Astrocyte (in vitro differentiated cells and primary cell): Measurements from ENCODE around the gene DAD1.

Source experiments
- EZH2 ChIP-seq: IDR thresholded peaks from 2 replicates; pipeline ENCODE4 v1.6.1; 2012; ENCODE audit warnings: mild to moderate bottlenecking, low read length, inconsistent platforms; ENCODE audit not compliant: insufficient read depth
- TF ChIP-seq, protein P1 (sequence below): IDR thresholded peaks from 2 replicates; pipeline ENCODE4 v1.5.1; 2011; ENCODE audit warnings: low read depth, mild to moderate bottlenecking, inconsistent platforms, low read length, moderate library complexity; ENCODE audit not compliant: insufficient read depth

DNA sequence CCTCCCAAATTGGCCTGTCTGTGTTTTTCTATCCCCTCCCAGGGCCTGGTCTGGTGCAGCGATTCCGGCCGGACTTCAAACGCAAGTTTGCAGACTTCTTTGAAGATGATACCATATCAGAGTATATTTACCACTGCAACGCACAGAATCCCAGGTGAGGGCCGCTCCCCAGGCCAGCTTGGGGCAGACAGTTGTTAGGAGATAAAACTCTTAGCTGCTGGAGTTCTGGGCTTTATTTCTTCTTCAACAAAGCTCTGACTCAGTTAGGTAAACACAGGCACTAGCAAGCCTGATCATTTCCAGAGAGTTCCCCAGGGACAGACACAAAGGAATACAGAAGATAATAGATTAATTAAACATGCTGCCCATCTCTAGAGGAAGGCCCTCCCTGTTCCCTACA lies 17.4 kb upstream of the DAD1 start:
- TF ChIP-seq, protein P1, sequence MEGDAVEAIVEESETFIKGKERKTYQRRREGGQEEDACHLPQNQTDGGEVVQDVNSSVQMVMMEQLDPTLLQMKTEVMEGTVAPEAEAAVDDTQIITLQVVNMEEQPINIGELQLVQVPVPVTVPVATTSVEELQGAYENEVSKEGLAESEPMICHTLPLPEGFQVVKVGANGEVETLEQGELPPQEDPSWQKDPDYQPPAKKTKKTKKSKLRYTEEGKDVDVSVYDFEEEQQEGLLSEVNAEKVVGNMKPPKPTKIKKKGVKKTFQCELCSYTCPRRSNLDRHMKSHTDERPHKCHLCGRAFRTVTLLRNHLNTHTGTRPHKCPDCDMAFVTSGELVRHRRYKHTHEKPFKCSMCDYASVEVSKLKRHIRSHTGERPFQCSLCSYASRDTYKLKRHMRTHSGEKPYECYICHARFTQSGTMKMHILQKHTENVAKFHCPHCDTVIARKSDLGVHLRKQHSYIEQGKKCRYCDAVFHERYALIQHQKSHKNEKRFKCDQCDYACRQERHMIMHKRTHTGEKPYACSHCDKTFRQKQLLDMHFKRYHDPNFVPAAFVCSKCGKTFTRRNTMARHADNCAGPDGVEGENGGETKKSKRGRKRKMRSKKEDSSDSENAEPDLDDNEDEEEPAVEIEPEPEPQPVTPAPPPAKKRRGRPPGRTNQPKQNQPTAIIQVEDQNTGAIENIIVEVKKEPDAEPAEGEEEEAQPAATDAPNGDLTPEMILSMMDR: no peak
- no peak for TF ChIP-seq EZH2
